Osteocyte (in vitro differentiated cells): ENCODE data around the gene ANKRD29. TPM values are rescaled to one million over a fixed set of nuclear protein-coding genes. Genes with fewer than 3 reads are reported as not detected.
"Not testable (repeated sequence)": the region's sequence is repeated elsewhere in the genome, so short reads cannot be mapped to it uniquely, and the experiment has no call there.

Source experiments
- DNase-seq: peaks from one replicate; pipeline ENCODE4 v3.0.0; 2021; ENCODE audit warnings: mixed read lengths; ENCODE audit not compliant: unreplicated experiment; ENCODE audit errors: extremely low spot score
- H3K27ac Mint-ChIP-seq: one replicate; pipeline ENCODE4 v1.8.0; 2021; ENCODE audit warnings: mild to moderate bottlenecking, mixed read lengths; ENCODE audit not compliant: unreplicated experiment
- H3K27me3 Mint-ChIP-seq: one replicate; pipeline ENCODE4 v1.8.0; 2021; ENCODE audit warnings: mixed read lengths; ENCODE audit not compliant: unreplicated experiment
- H3K36me3 Mint-ChIP-seq: one replicate; pipeline ENCODE4 v1.8.0; 2021; ENCODE audit warnings: mixed read lengths; ENCODE audit not compliant: unreplicated experiment
- H3K4me1 Mint-ChIP-seq: one replicate; pipeline ENCODE4 v1.8.0; 2021; ENCODE audit warnings: mixed read lengths; ENCODE audit not compliant: unreplicated experiment
- H3K4me3 Mint-ChIP-seq: one replicate; pipeline ENCODE4 v1.8.0; 2021; ENCODE audit warnings: mild to moderate bottlenecking, moderate library complexity, mixed read lengths; ENCODE audit not compliant: unreplicated experiment
- H3K9me3 Mint-ChIP-seq: one replicate; pipeline ENCODE4 v1.8.0; 2021; ENCODE audit warnings: mixed read lengths; ENCODE audit not compliant: unreplicated experiment
- CTCF ChIP-seq: fragments of 200-600 bp; sonication (generic); IDR thresholded peaks from 2 replicates; pipeline ENCODE4 v1.5.0; 2021; ENCODE audit warnings: antibody characterized with exemption, mild to moderate bottlenecking, moderate library complexity
- total RNA-seq: library from RNA; stranded (reverse); gene quantifications from 2 replicates; pipeline ENCODE4 v1.2.1, GENCODE V29; 2021

The ANKRD29 gene
- total RNA-seq, 1 donor from 2014 or later: not detected

- H3K36me3 Mint-ChIP-seq: no peaks in the 10 kb centered on the region
- H3K9me3 Mint-ChIP-seq: no peaks in the 10 kb centered on the region
- H3K4me1 Mint-ChIP-seq: peaks cover 4% of the 10 kb centered on the region
- H3K4me3 Mint-ChIP-seq: no peak overlapping the region
- no peak for DNase-seq
- H3K27ac Mint-ChIP-seq: no peak overlapping the region
- no peak for TF ChIP-seq CTCF
- H3K27me3 Mint-ChIP-seq: peaks cover 21% of the 10 kb centered on the region
These were observed 47.8 kb downstream of the ANKRD29 start for GRCh38 chr18:23614891-23615290.

GRCh38 chr18:23614413-23614812 lies 48.3 kb downstream of the ANKRD29 start:
- H3K36me3 Mint-ChIP-seq: no peaks in the 10 kb centered on the region
- peaks cover 21% of the 10 kb centered on the region for H3K27me3 Mint-ChIP-seq
- no peak for TF ChIP-seq CTCF
- H3K27ac Mint-ChIP-seq: no peak overlapping the region
- H3K4me1 Mint-ChIP-seq: no peaks in the 10 kb centered on the region
- no peak for DNase-seq
- H3K9me3 Mint-ChIP-seq: no peaks in the 10 kb centered on the region
- no peak overlapping the region for H3K4me3 Mint-ChIP-seq

GRCh38 chr18:23613091-23613475 lies 49.6 kb downstream of the ANKRD29 start:
- not testable (repeated sequence) for DNase-seq, H3K27ac Mint-ChIP-seq, H3K9me3 Mint-ChIP-seq, H3K4me1 Mint-ChIP-seq, H3K4me3 Mint-ChIP-seq, H3K36me3 Mint-ChIP-seq
- H3K27me3 Mint-ChIP-seq: peaks cover 24% of the 10 kb centered on the region

- H3K27me3 Mint-ChIP-seq: peaks cover 22% of the 10 kb centered on the region
- no peak for DNase-seq
- no peaks in the 10 kb centered on the region for H3K9me3 Mint-ChIP-seq
- no peak overlapping the region for H3K27ac Mint-ChIP-seq
- H3K4me3 Mint-ChIP-seq: no peak overlapping the region
- H3K36me3 Mint-ChIP-seq: no peaks in the 10 kb centered on the region
- H3K4me1 Mint-ChIP-seq: no peaks in the 10 kb centered on the region
- TF ChIP-seq CTCF: no peak
These were observed 50.1 kb downstream of the ANKRD29 start for GRCh38 chr18:23612434-23613090.

- Mint-ChIP-seq H3K4me1 (no peaks in the 10 kb centered on the region), H3K9me3 (no peaks in the 10 kb centered on the region), H3K4me3 (no peak overlapping the region), H3K36me3 (no peaks in the 10 kb centered on the region), H3K27ac (no peak overlapping the region), H3K27me3 (peaks cover 20% of the 10 kb centered on the region)
- TF ChIP-seq CTCF: no peak
- no peak for DNase-seq
These were observed 53.2 kb downstream of the ANKRD29 start for GRCh38 chr18:23609390-23610023.
